HCT116 (cell line): ENCODE data around the gene RRP12. TPM values are rescaled to one million over a fixed set of nuclear protein-coding genes. Genes with fewer than 3 reads are reported as not detected.
A peak's percentile ranks its signal among the peaks of the same experiment; 100 is the strongest.

Experiments used
- ATAC-seq: fragments of 200-7000 bp; cut with Tn5 transposase; 2 replicates; pipeline ENCODE4 v1.9.1; 2020; ENCODE audit warnings: mild to moderate bottlenecking, moderate library complexity
- BruUV-seq: library from RNA; stranded (reverse); fragments of 400-500 nt; replicated peaks from 2 replicates; lab custom pipeline; 2021; lab: Mats Ljungman, UMichigan
- CTCF ChIA-PET: fragments of 300-600 bp; sonication (Branson Sonifier 250); formaldehyde crosslinking; loops from one replicate; lab custom pipeline; 2021; ENCODE audit warnings: antibody characterized with exemption; lab: Charles Lee
- POLR2A ChIA-PET: fragments of 300-600, 350-600 bp; sonication (Branson Sonifier 250); formaldehyde crosslinking; loops from one replicate; lab custom pipeline; 2021; ENCODE audit warnings: antibody characterized with exemption; lab: Charles Lee
- RAD21 ChIA-PET, 2 experiments: fragments of 300-600 bp; sonication (Branson Sonifier 250); formaldehyde crosslinking; loops; one replicate each; lab custom pipeline; 2023; ENCODE audit warnings: low total read pairs in 2 of 2; ENCODE audit not compliant: uncharacterized antibody in 2 of 2, unreplicated experiment in 2 of 2, low non-redundant PET in 1 of 2; lab: Charles Lee
- DNase-seq: peaks from one replicate; pipeline ENCODE4 v3.0.0-alpha.2; 2010; ENCODE audit warnings: low read depth, low spot score
- H2AFZ ChIP-seq: fragments of 200-600 bp; shearing (Covaris generic), sonication (generic); 2 replicates; pipeline ENCODE4 v1.6.1; 2017; ENCODE audit warnings: low read depth, mixed run types, mixed read lengths, antibody characterized with exemption, low read length; ENCODE audit not compliant: poor library complexity, severe bottlenecking
- H3K27ac ChIP-seq: 2 replicates; pipeline ENCODE4 v1.5.1; 2012; ENCODE audit warnings: low read depth, low read length
- H3K27me3 ChIP-seq: fragments of 200-600 bp; sonication (generic); 2 replicates; pipeline ENCODE4 v1.6.1; 2016; ENCODE audit warnings: mixed run types, low read length, mixed read lengths; ENCODE audit not compliant: insufficient read depth
- H3K36me3 ChIP-seq, 2 experiments: fragments of 200-500 bp in 1 of 2; fragments of 200-600 bp in 1 of 2; sonication (Bioruptor generic) in 1 of 2; sonication (generic) in 1 of 2; 2 replicates each; pipeline versions ENCODE4 v1.5.1 to v1.6.1; 2014 to 2016; ENCODE audit warnings: low read length in 2 of 2, inconsistent platforms in 1 of 2, mixed read lengths in 1 of 2, mixed run types in 1 of 2; ENCODE audit not compliant: insufficient read depth in 2 of 2, control insufficient read depth in 1 of 2
- H3K4me1 ChIP-seq, 2 experiments: fragments of 200-600 bp in 1 of 2; sonication (generic) in 1 of 2; 2 replicates each; pipeline versions ENCODE4 v1.5.1 to v1.6.1; 2012 to 2017; ENCODE audit warnings: low read length in 2 of 2, inconsistent platforms in 1 of 2, mild to moderate bottlenecking in 1 of 2, mixed read lengths in 1 of 2, mixed run types in 1 of 2, moderate library complexity in 1 of 2; ENCODE audit not compliant: insufficient read depth in 2 of 2, control insufficient read depth in 1 of 2
- H3K4me2 ChIP-seq: fragments of 200-600 bp; sonication (generic); 2 replicates; pipeline ENCODE4 v1.6.1; 2017; ENCODE audit warnings: mixed run types, low read length, mixed read lengths
- H3K4me3 ChIP-seq, 2 experiments: fragments of 200-600 bp in 1 of 2; sonication (generic) in 1 of 2; replicated peaks in 1 of 2; 2 replicates each; pipeline ENCODE4 v1.5.1; 2011 to 2016; ENCODE audit warnings: low read length in 2 of 2, control low read depth in 1 of 2, low read depth in 1 of 2, mild to moderate bottlenecking in 1 of 2, mixed read lengths in 1 of 2, mixed run types in 1 of 2
- H3K79me2 ChIP-seq: fragments of 200-600 bp; sonication (generic); 2 replicates; pipeline ENCODE4 v1.6.1; 2017; ENCODE audit warnings: mild to moderate bottlenecking, mixed run types, low read length, moderate library complexity, mixed read lengths; ENCODE audit not compliant: insufficient read depth
- H3K9ac ChIP-seq: fragments of 200-600 bp; sonication (generic); 2 replicates; pipeline ENCODE4 v1.6.1; 2016; ENCODE audit warnings: low read length, mixed read lengths
- H3K9me2 ChIP-seq: fragments of 200-600 bp; sonication (generic), shearing (Covaris generic); 2 replicates; pipeline ENCODE4 v1.6.1; 2017; ENCODE audit warnings: mixed run types, mild to moderate bottlenecking, moderate library complexity; ENCODE audit not compliant: insufficient read depth
- H3K9me3 ChIP-seq, 2 experiments: fragments of 200-500 bp in 1 of 2; fragments of 200-600 bp in 1 of 2; sonication (Bioruptor generic) in 1 of 2; sonication (generic) in 1 of 2; 2 replicates each; pipeline ENCODE4 v1.6.1; 2014 to 2017; ENCODE audit warnings: low read length in 2 of 2, mixed read lengths in 2 of 2, inconsistent platforms in 1 of 2, low read depth in 1 of 2, mild to moderate bottlenecking in 1 of 2, mixed run types in 1 of 2, moderate library complexity in 1 of 2; ENCODE audit not compliant: control insufficient read depth in 1 of 2, insufficient read depth in 1 of 2
- H4K20me1 ChIP-seq: fragments of 200-600 bp; sonication (generic), shearing (Covaris generic); 2 replicates; pipeline ENCODE4 v1.6.1; 2017; ENCODE audit warnings: mixed run types, mild to moderate bottlenecking, moderate library complexity; ENCODE audit not compliant: insufficient read depth
- ATF3 ChIP-seq: IDR thresholded peaks from 2 replicates; pipeline ENCODE4 v1.6.1; 2012
- EZH2 ChIP-seq: fragments of 200-600 bp; sonication (generic); IDR thresholded peaks from 2 replicates; pipeline ENCODE4 v1.6.1; 2017; ENCODE audit warnings: antibody characterized with exemption, mixed run types
- EZH2phosphoT487 ChIP-seq: fragments of 200-600 bp; IDR thresholded peaks from 2 replicates; pipeline ENCODE4 v1.6.1; 2018; ENCODE audit warnings: antibody characterized with exemption, borderline replicate concordance
- FOSL1 ChIP-seq: IDR thresholded peaks from 2 replicates; pipeline ENCODE4 v1.6.1; 2012; ENCODE audit warnings: low read depth
- JUND ChIP-seq: IDR thresholded peaks from 2 replicates; pipeline ENCODE4 v1.6.1; 2012
- MAX ChIP-seq: IDR thresholded peaks from 2 replicates; pipeline ENCODE4 v1.6.1; 2012
- POLR2A ChIP-seq: IDR thresholded peaks from 2 replicates; pipeline ENCODE4 v1.7.0; 2011; ENCODE audit warnings: borderline replicate concordance; ENCODE audit not compliant: insufficient read depth, insufficient read length; ENCODE audit errors: extremely low read depth
- REST ChIP-seq: IDR thresholded peaks from 2 replicates; pipeline ENCODE4 v1.6.1; 2012; ENCODE audit warnings: low read depth
- SIN3A ChIP-seq: IDR thresholded peaks from 2 replicates; pipeline ENCODE4 v1.6.1; 2012; ENCODE audit warnings: low read depth
- SP1 ChIP-seq: IDR thresholded peaks from 2 replicates; pipeline ENCODE4 v1.6.1; 2012; ENCODE audit warnings: low read depth
- SRF ChIP-seq: IDR thresholded peaks from 2 replicates; pipeline ENCODE4 v1.6.1; 2012; ENCODE audit warnings: low read depth
- TCF7L2 ChIP-seq: IDR thresholded peaks from 2 replicates; pipeline ENCODE4 v1.7.0; 2011; ENCODE audit warnings: borderline replicate concordance, inconsistent platforms; ENCODE audit not compliant: insufficient read depth, insufficient read length; ENCODE audit errors: extremely low read depth
- YY1 ChIP-seq: IDR thresholded peaks from 2 replicates; pipeline ENCODE4 v1.6.1; 2011; ENCODE audit warnings: low read length, low read depth, moderate library complexity, mild to moderate bottlenecking; ENCODE audit not compliant: insufficient replicate concordance; ENCODE audit errors: extremely low read depth
- ZBTB33 ChIP-seq: IDR thresholded peaks from 2 replicates; pipeline ENCODE4 v1.6.1; 2011; ENCODE audit warnings: mild to moderate bottlenecking, low read length, moderate library complexity; ENCODE audit not compliant: insufficient replicate concordance; ENCODE audit errors: extremely low read depth
- ZFX ChIP-seq: fragments of 450-650 bp; IDR thresholded peaks from 2 replicates; pipeline ENCODE4 v1.6.1; 2017
- intact Hi-C: fragments of 100-400 bp; cut with micrococcal nuclease; formaldehyde crosslinking; loops from 2 replicates; pipeline ENCODE4 v1.10.0; 2022
- total RNA-seq: library from RNA; stranded (reverse); gene quantifications from one replicate; pipeline ENCODE4 v1.2.1, GENCODE V29; 2021; ENCODE audit not compliant: unreplicated experiment

Gene RRP12
- total RNA-seq, 1 experiment from 2014 or later, result 67.0 TPM

- Histone ChIP-seq H3K4me2 (no peak overlapping the region), H4K20me1 (no peaks in the 10 kb centered on the region), H3K27ac (no peak overlapping the region; the same call in 1 of the 2 replicates), H3K27me3 (no peaks in the 10 kb centered on the region), H3K36me3 (peaks cover 21 to 37% of the 10 kb centered on the region in 2 experiments; a peak in 3 of 4 replicates), H3K9ac (no peak overlapping the region), H3K4me1 (peaks cover 0 to 6% of the 10 kb centered on the region in 2 experiments; a peak in 2 of 4 replicates), H3K79me2 (peaks cover 48% of the 10 kb centered on the region), H2AFZ (no peak overlapping the region), H3K4me3 (no peak overlapping the region), H3K9me3 (no peaks in the 10 kb centered on the region), H3K9me2 (no peaks in the 10 kb centered on the region)
- ATAC-seq, result no peak
- no peak for DNase-seq
- RAD21 ChIA-PET, result no interaction called here
- intact Hi-C loops, result no loop called here
- CTCF ChIA-PET, result no interaction called here
- no TSS peak for BruUV-seq
- POLR2A ChIA-PET, result no interaction called here
- TF ChIP-seq FOSL1, result no peak
Measured at GRCh38 chr10:97396056-97396455, 5.1 kb downstream of the RRP12 start.

GRCh38 chr10:97393034-97393573 lies 8.0 kb downstream of the RRP12 start:
- POLR2A ChIA-PET, result interaction anchor here (1.2 kb wide), 1 partner anchor 8 kb away, joined by 3 read pairs; the partner anchor contains the start of gene RRP12
- TF ChIP-seq ZFX, result no peak
- no peak for TF ChIP-seq SRF
- no peak for TF ChIP-seq EZH2
- no peak for TF ChIP-seq ZBTB33
- TF ChIP-seq TCF7L2, result no peak
- TF ChIP-seq EZH2phosphoT487, result no peak
- TF ChIP-seq SIN3A, result no peak
- TF ChIP-seq SP1, result no peak
- TF ChIP-seq JUND, result no peak
- no peak for TF ChIP-seq MAX
- TF ChIP-seq REST, result no peak
- TF ChIP-seq YY1, result no peak
- TF ChIP-seq POLR2A, result no peak
- no peak for TF ChIP-seq ATF3

More at GRCh38 chr10:97393034-97393573, 8.0 kb downstream of the RRP12 start:
- no peak overlapping the region for H3K4me2 ChIP-seq
- no peak overlapping the region for H3K9ac ChIP-seq
- H3K27ac ChIP-seq, result no peak overlapping the region
- DNase-seq, result no peak
- H2AFZ ChIP-seq, result no peak overlapping the region
- H4K20me1 ChIP-seq, result no peaks in the 10 kb centered on the region
- no peaks in the 10 kb centered on the region for H3K9me2 ChIP-seq
- no peak overlapping the region for H3K4me3 ChIP-seq
- H3K36me3 ChIP-seq, result peaks cover 42 to 49% of the 10 kb centered on the region in 2 experiments; a peak in 3 of 4 replicates
- peaks cover 20% of the 10 kb centered on the region; the same call in 1 of the 2 replicates for H3K79me2 ChIP-seq
- BruUV-seq, result TSS peak; percentile 8
- H3K27me3 ChIP-seq, result no peaks in the 10 kb centered on the region
- ChIA-PET RAD21 (no interaction called here), CTCF (no interaction called here)
- no peaks in the 10 kb centered on the region for H3K9me3 ChIP-seq
- no peaks in the 10 kb centered on the region for H3K4me1 ChIP-seq
- intact Hi-C loops, result no loop called here
- no peak for ATAC-seq
